Panc1 (cell line): ENCODE results near the gene ZNF592. TPM values are rescaled to one million over a fixed set of nuclear protein-coding genes. Genes with fewer than 3 reads are reported as not detected.

Experiments
- ATAC-seq: fragments of 200-7000 bp; cut with Tn5 transposase; 2 replicates; pipeline ENCODE4 v1.9.1; 2020; ENCODE audit warnings: mild to moderate bottlenecking, moderate library complexity
- BruUV-seq: library from RNA; stranded (reverse); fragments of 400-500 nt; replicated peaks from 2 replicates; lab custom pipeline; 2021; lab: Mats Ljungman, UMichigan
- CTCF ChIA-PET: fragments of 300-600 bp; sonication (Branson Sonifier 250); formaldehyde crosslinking; loops from one replicate; lab custom pipeline; 2022; ENCODE audit warnings: antibody characterized with exemption; lab: Charles Lee
- POLR2A ChIA-PET: fragments of 300-600 bp; sonication (Branson Sonifier 250); formaldehyde crosslinking; loops from one replicate; lab custom pipeline; 2022; ENCODE audit warnings: antibody characterized with exemption; lab: Charles Lee
- DNase-seq: peaks from one replicate; pipeline ENCODE4 v3.0.0-alpha.2; 2010; ENCODE audit warnings: low read depth, low spot score
- H3K27ac ChIP-seq: 2 replicates; pipeline ENCODE4 v1.5.1; 2011; ENCODE audit warnings: mild to moderate bottlenecking, low read length, inconsistent platforms
- H3K27me3 ChIP-seq: fragments of 200-500 bp; sonication (Bioruptor generic); 2 replicates; pipeline ENCODE4 v1.6.0; 2014; ENCODE audit warnings: low read length, inconsistent platforms; ENCODE audit not compliant: control insufficient read depth, insufficient read depth
- H3K36me3 ChIP-seq: fragments of 200-500 bp; sonication (Bioruptor generic); 2 replicates; pipeline ENCODE4 v1.5.1; 2014; ENCODE audit warnings: inconsistent platforms, mild to moderate bottlenecking, low read length, moderate library complexity; ENCODE audit not compliant: control insufficient read depth, insufficient read depth
- H3K4me1 ChIP-seq: 2 replicates; pipeline ENCODE4 v1.5.1; 2011; ENCODE audit warnings: inconsistent platforms, mild to moderate bottlenecking, low read length, moderate library complexity; ENCODE audit not compliant: control insufficient read depth, insufficient read depth
- H3K4me3 ChIP-seq, 2 experiments: 2 replicates each; pipeline ENCODE4 v1.5.1; 2011 to 2012; ENCODE audit warnings: low read depth in 2 of 2, low read length in 2 of 2, mild to moderate bottlenecking in 2 of 2, inconsistent platforms in 1 of 2, moderate library complexity in 1 of 2
- H3K9me3 ChIP-seq: fragments of 200-500 bp; sonication (Bioruptor generic); 2 replicates; pipeline ENCODE4 v1.5.1; 2014; ENCODE audit warnings: low read depth, mild to moderate bottlenecking, inconsistent platforms, low read length, moderate library complexity; ENCODE audit not compliant: control insufficient read depth, insufficient read depth
- CTCF ChIP-seq: fragments of 450-650 bp; IDR thresholded peaks from 2 replicates; pipeline ENCODE4 v1.5.1; 2017; ENCODE audit warnings: mild to moderate bottlenecking
- POLR2AphosphoS5 ChIP-seq: IDR thresholded peaks from 2 replicates; pipeline ENCODE4 v1.6.1; 2012; ENCODE audit warnings: mild to moderate bottlenecking, low read depth, low read length, moderate library complexity
- REST ChIP-seq, 2 experiments: IDR thresholded peaks; 2 replicates each; pipeline ENCODE4 v1.6.1; 2011 to 2012; ENCODE audit warnings: low read depth in 2 of 2, control low read depth in 1 of 2, low read length in 1 of 2, mild to moderate bottlenecking in 1 of 2, moderate library complexity in 1 of 2; ENCODE audit not compliant: insufficient read depth in 1 of 2
- SIN3A ChIP-seq: IDR thresholded peaks from 2 replicates; pipeline ENCODE4 v1.6.1; 2012; ENCODE audit warnings: low read depth, mild to moderate bottlenecking, low read length, moderate library complexity, borderline replicate concordance; ENCODE audit not compliant: insufficient read depth
- TCF7L2 ChIP-seq: IDR thresholded peaks from 2 replicates; pipeline ENCODE4 v1.6.1; 2011; ENCODE audit warnings: mild to moderate bottlenecking, low read depth, low read length, inconsistent platforms
- in situ Hi-C: cut with HindIII; loops from 2 replicates; pipeline ENCODE4 v1.10.0; 2016; ENCODE audit warnings: low sequenced_read_pairs, low pct_unique_long_range_greater_than_20kb
- intact Hi-C: fragments of 100-400 bp; cut with micrococcal nuclease; formaldehyde crosslinking; loops from one replicate; pipeline ENCODE4 v1.10.0; 2022; ENCODE audit not compliant: unreplicated experiment
- total RNA-seq: library from RNA; stranded (reverse); gene quantifications from one replicate; pipeline ENCODE4 v1.2.1, GENCODE V29; 2021; ENCODE audit not compliant: unreplicated experiment

The ZNF592 gene
- total RNA-seq, 1 experiment from 2014 or later: 34.2 TPM

- no peak for TF ChIP-seq TCF7L2
- no peak for TF ChIP-seq POLR2AphosphoS5
- no peak for TF ChIP-seq SIN3A
- TF ChIP-seq REST (IDR thresholded peaks at IDR 0.05; ENCODE audit: insufficient read depth in 1 of 2, low read depth in 2 of 2, low read length in 1 of 2): no peak
- no peak for TF ChIP-seq CTCF
- ChIA-PET POLR2A (interaction anchor here (0.6 kb wide), 1 partner anchor 50 kb away, joined by 5 read pairs; no protein-coding TSS in a partner anchor), CTCF (no interaction called here)
- Histone ChIP-seq H3K27me3 (no peaks in the 10 kb centered on the region), H3K4me1 (no peaks in the 10 kb centered on the region), H3K27ac (no peak overlapping the region), H3K36me3 (peaks cover 10% of the 10 kb centered on the region), H3K4me3 (no peak overlapping the region), H3K9me3 (no peaks in the 10 kb centered on the region)
- ATAC-seq (no peak), DNase-seq (no peak)
- in situ Hi-C loops: no loop called here
- intact Hi-C loops: no loop called here
- BruUV-seq: no TSS peak
These were observed 58.8 kb downstream of the ZNF592 start for GRCh38 chr15:84807228-84807627.

GRCh38 chr15:84810073-84810840 lies 61.9 kb downstream of the ZNF592 start:
- intact Hi-C loops: no loop called here
- TF ChIP-seq CTCF (no peak), TCF7L2 (no peak), REST (IDR thresholded peaks at IDR 0.05; ENCODE audit: insufficient read depth in 1 of 2, low read depth in 2 of 2, low read length in 1 of 2) (no peak), POLR2AphosphoS5 (no peak), SIN3A (no peak)
- ChIA-PET POLR2A (interaction anchor here (0.6 kb wide), 1 partner anchor 136 kb away, joined by 3 read pairs; no protein-coding TSS in a partner anchor), CTCF (interaction anchor here (0.6 kb wide), 1 partner anchor 118 kb away, joined by 3 read pairs; no protein-coding TSS in a partner anchor)
- ATAC-seq (0 out of 2 replicates have a peak, but pooled peaks have one; percentile 42), DNase-seq (no peak)
- in situ Hi-C loops: no loop called here
- Histone ChIP-seq H3K36me3 (peaks cover 2% of the 10 kb centered on the region; the same call in 1 of the 2 replicates), H3K4me3 (no peak overlapping the region), H3K9me3 (no peaks in the 10 kb centered on the region), H3K4me1 (no peaks in the 10 kb centered on the region), H3K27me3 (no peaks in the 10 kb centered on the region), H3K27ac (no peak overlapping the region)
- BruUV-seq: no TSS peak
